ENCODE results near the gene ARIH1. TPM values are rescaled to one million over a fixed set of nuclear protein-coding genes. Genes with fewer than 3 reads are reported as not detected.

ARIH1 gene
- total and polyA plus RNA-seq, 8 donors: 136 to 225 (median 191) TPM

DNA sequence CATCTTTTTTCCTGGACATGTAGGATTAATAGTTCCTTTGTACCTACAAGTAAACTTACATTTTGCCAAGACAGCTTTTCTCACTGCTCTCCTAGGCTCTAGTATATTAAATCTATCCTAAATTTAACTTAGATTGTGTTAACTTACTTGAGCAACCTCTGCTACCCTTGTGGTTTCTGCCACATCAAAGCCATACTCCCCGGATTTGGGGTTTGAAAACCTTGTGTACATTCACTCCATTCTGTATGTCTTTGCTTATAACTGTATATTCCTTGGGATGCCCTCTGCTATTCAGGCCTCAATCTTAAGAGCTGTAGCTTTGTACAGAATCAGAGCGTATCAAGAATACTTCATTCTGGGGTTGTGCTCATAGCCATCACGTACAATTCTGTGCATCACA is 60.4 kb downstream of the ARIH1 start:
- Histone ChIP-seq H3K27me3 (no peaks in the 10 kb centered on the region), H3K27ac (no peak overlapping the region), H3K36me3 (no peaks in the 10 kb centered on the region), H3K4me1 (peaks cover 0 to 8% of the 10 kb centered on the region in 2 donors), H3K4me3 (no peak overlapping the region), H3K9me3 (no peaks in the 10 kb centered on the region)
- DNase-seq (no peak), ATAC-seq (no peak)
- intact Hi-C loops (cut with DNase I): no loop called here
- TF ChIP-seq, protein P1, sequence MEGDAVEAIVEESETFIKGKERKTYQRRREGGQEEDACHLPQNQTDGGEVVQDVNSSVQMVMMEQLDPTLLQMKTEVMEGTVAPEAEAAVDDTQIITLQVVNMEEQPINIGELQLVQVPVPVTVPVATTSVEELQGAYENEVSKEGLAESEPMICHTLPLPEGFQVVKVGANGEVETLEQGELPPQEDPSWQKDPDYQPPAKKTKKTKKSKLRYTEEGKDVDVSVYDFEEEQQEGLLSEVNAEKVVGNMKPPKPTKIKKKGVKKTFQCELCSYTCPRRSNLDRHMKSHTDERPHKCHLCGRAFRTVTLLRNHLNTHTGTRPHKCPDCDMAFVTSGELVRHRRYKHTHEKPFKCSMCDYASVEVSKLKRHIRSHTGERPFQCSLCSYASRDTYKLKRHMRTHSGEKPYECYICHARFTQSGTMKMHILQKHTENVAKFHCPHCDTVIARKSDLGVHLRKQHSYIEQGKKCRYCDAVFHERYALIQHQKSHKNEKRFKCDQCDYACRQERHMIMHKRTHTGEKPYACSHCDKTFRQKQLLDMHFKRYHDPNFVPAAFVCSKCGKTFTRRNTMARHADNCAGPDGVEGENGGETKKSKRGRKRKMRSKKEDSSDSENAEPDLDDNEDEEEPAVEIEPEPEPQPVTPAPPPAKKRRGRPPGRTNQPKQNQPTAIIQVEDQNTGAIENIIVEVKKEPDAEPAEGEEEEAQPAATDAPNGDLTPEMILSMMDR (IDR thresholded peaks at IDR 0.05): no peak

DNA sequence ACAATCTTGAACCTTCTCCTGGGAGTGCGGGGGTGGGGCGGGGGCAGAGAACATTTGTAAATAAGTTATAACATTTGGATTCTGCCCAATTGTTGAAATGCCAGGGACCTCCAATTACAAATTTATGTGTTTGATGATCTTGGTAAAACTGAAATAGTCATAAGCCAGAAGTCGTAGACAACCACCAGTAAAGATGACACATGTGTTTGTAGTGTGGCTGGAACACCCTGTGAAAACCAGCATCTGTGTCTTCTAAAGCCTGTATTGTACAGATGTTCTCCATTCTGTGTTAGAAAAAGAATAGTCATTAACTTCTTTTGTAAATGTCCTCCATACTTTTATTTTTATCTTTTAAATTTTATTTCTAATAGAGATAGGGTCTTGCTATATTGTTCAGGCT is 61.8 kb downstream of the ARIH1 start:
- Histone ChIP-seq H3K27me3 (no peaks in the 10 kb centered on the region), H3K36me3 (no peaks in the 10 kb centered on the region), H3K4me1 (peaks cover 0 to 8% of the 10 kb centered on the region in 2 donors), H3K27ac (no peak overlapping the region), H3K9me3 (peaks cover 0 to 8% of the 10 kb centered on the region in 2 donors), H3K4me3 (no peak overlapping the region)
- TF ChIP-seq, protein P1 (IDR thresholded peaks at IDR 0.05): no peak
- DNase-seq (no peak), ATAC-seq (no peak)
- intact Hi-C loops (cut with DNase I): no loop called here

DNA sequence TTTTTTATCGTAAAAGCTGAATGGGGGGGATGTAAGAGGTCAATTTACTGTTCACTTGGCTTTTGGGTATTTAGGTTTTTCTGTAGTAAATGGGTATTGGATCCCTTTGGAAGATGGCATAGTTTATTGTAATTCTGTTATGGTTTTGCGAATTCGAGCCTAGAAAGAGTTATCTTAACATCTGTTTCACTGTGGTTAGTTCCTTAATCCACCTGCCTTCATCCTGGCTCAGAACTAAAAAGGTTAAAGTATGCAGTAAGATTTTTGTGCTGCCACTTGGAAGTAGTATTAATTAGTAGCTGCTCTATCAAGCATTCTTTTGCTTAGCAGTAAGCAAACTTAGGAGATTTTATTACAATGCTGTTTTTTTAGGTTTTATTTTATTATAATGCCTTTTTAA is 62.4 kb downstream of the ARIH1 start:
- peaks cover 0 to 8% of the 10 kb centered on the region in 2 donors for H3K4me1 ChIP-seq
- peaks cover 0 to 10% of the 10 kb centered on the region in 2 donors for H3K9me3 ChIP-seq
- no peaks in the 10 kb centered on the region for H3K36me3 ChIP-seq
- no peak overlapping the region for H3K4me3 ChIP-seq
- TF ChIP-seq, protein P1 (IDR thresholded peaks at IDR 0.05): no peak
- H3K27ac ChIP-seq: no peak overlapping the region
- H3K27me3 ChIP-seq: no peaks in the 10 kb centered on the region
- DNase-seq (no peak), ATAC-seq (no peak)
- intact Hi-C loops (cut with DNase I): no loop called here

DNA sequence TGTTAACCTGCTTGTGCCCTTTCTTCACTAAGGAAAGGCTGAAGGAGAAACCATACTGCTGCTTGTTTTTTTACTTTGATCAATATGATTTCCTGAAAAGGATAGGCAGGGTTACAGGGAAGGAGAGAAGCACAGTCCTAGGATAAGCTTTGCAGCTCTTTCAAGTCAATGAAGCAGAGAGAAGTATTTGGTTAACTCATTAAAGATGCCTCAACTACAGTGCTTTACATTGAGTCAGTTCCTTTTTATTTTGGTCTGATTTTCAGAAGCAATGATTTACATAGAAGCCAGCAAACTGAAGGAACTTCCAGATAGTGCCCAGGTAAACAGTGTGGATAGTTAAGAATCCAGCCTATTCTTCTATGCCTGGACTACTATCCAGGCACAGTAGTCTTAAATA is 64.8 kb downstream of the ARIH1 start:
- Histone ChIP-seq H3K36me3 (no peaks in the 10 kb centered on the region), H3K4me3 (no peak overlapping the region), H3K9me3 (peaks cover 0 to 10% of the 10 kb centered on the region in 2 donors), H3K4me1 (peaks cover 0 to 4% of the 10 kb centered on the region in 2 donors), H3K27ac (no peak overlapping the region), H3K27me3 (no peaks in the 10 kb centered on the region)
- no peak for DNase-seq
- TF ChIP-seq, protein P1 (IDR thresholded peaks at IDR 0.05): no peak
- ATAC-seq: no peak
- intact Hi-C loops (cut with DNase I): no loop called here

DNA sequence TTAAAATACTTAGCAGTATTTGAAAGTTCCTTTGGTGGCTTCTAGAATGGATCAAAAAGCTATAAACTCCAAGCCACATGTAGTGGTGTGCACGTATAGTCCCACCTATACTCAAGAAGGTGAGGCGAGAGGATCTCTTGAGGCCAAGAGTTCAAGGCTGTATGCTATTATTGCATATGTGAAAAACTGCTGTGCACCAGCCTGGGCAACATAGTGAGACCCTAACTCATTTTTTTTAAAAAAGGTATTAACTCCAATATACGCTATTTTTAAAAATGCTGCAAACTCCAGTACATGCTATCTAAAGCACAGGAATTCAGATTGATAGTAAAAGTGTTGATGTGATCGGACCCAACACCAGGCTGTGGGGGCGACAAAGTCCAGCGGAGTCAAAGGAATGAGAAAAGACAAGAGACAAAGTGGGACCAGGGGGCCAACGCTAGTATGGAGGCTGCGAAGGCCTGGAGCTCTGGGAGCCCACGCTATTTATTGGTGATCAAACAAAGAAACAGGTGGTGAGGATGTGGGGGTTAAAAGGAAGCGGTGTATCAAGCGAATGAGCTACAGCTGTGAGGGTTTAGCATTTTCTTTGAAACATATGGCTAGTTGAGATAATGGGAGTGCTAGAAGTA is 66.6 kb downstream of the ARIH1 start:
- no peaks in the 10 kb centered on the region for H3K27me3 ChIP-seq
- peaks cover 0 to 11% of the 10 kb centered on the region in 2 donors for H3K36me3 ChIP-seq
- no peak overlapping the region for H3K27ac ChIP-seq
- ATAC-seq (no peak), DNase-seq (no peak)
- H3K9me3 ChIP-seq: peaks cover 0 to 10% of the 10 kb centered on the region in 2 donors
- H3K4me3 ChIP-seq: no peak overlapping the region
- H3K4me1 ChIP-seq: no peaks in the 10 kb centered on the region
- intact Hi-C loops (cut with DNase I): no loop called here
- TF ChIP-seq, protein P1 (IDR thresholded peaks at IDR 0.05): no peak

All from left lung (tissue), 10 donors.